Skeletal muscle satellite cell (primary cell): ENCODE measurements around the gene RABL3.
"Not testable (repeated sequence)": the region's sequence is repeated elsewhere in the genome, so short reads cannot be mapped to it uniquely, and the experiment has no call there.

Experiments
- H3K27me3 ChIP-seq: 2 replicates; pipeline ENCODE4 v1.7.0; 2013; ENCODE audit warnings: low read length; ENCODE audit not compliant: control insufficient read depth, insufficient read depth
- H3K36me3 ChIP-seq: 2 replicates; pipeline ENCODE4 v1.7.0; 2013; ENCODE audit warnings: mild to moderate bottlenecking, control low read depth, low read length; ENCODE audit not compliant: insufficient read depth
- H3K4me1 ChIP-seq: 2 replicates; pipeline ENCODE4 v1.7.0; 2013; ENCODE audit warnings: low read length; ENCODE audit not compliant: control insufficient read depth, insufficient read depth
- H3K4me2 ChIP-seq: 2 replicates; pipeline ENCODE4 v1.7.0; 2013; ENCODE audit warnings: mild to moderate bottlenecking, low read length
- H3K4me3 ChIP-seq: 2 replicates; pipeline ENCODE4 v1.7.0; 2013; ENCODE audit warnings: low read length
- H3K9ac ChIP-seq: 2 replicates; pipeline ENCODE4 v1.7.0; 2013; ENCODE audit warnings: mild to moderate bottlenecking, low read depth, low read length, moderate library complexity
- H3K9me3 ChIP-seq: replicated peaks from 2 replicates; pipeline ENCODE4 v1.7.0; 2013; ENCODE audit warnings: mild to moderate bottlenecking, control low read depth, low read length

RABL3 gene

DNA sequence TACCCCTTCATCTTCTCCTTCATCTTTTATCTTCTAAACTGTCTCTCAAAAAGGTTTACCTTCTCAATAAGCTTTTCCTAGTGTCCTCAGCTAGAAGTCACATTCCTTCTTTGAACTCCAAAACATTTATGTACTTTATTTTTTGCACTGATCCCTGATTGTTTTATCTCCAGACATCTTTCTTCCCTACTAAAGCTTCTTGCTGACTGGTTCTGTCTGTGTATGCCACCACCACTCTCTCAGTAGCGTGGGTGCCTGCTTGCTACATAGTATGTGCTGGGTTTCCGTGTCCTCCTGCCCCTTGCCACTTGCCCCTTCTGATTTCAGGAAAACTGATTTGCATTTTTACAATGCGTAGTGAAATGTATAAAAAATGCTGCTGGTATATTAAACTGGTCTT lies 24.3 kb upstream of the RABL3 start:
- no peaks in the 10 kb centered on the region for H3K9me3 ChIP-seq
- no peak overlapping the region for H3K4me3 ChIP-seq
- H3K27me3 ChIP-seq: no peaks in the 10 kb centered on the region
- no peak overlapping the region for H3K9ac ChIP-seq
- H3K4me2 ChIP-seq: no peak overlapping the region
- peaks cover 6% of the 10 kb centered on the region for H3K36me3 ChIP-seq
- H3K4me1 ChIP-seq: peaks cover 33% of the 10 kb centered on the region

GRCh38 chr3:120765830-120766493 lies 23.6 kb upstream of the RABL3 start:
- Histone ChIP-seq H3K27me3 (no peaks in the 10 kb centered on the region), H3K4me1 (peaks cover 33% of the 10 kb centered on the region), H3K4me3 (no peak overlapping the region), H3K4me2 (no peak overlapping the region), H3K36me3 (peaks cover 5% of the 10 kb centered on the region), H3K9me3 (no peaks in the 10 kb centered on the region), H3K9ac (no peak overlapping the region)

DNA sequence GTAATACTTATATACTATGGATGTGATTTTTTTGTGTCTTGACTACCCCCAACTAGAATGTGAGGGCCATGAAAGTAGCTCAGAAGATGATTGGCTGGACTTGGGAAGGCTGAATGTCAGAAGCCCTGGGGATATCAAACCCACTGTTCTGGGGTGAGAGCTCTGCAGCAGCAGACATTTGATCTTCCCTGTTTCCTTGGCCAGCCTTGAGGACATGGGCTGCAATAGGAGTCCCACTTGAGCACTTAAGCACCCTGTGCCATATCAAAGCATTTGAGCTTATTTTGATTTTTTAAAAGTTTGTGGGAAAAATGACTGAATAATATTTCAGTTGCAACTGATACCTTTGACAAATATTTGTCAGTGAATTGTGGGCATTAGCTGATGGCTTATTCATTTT lies 21.9 kb upstream of the RABL3 start:
- Histone ChIP-seq H3K9ac (no peak overlapping the region), H3K27me3 (no peaks in the 10 kb centered on the region), H3K4me2 (no peak overlapping the region), H3K4me1 (peaks cover 33% of the 10 kb centered on the region), H3K36me3 (no peaks in the 10 kb centered on the region), H3K9me3 (no peaks in the 10 kb centered on the region), H3K4me3 (no peak overlapping the region)

DNA sequence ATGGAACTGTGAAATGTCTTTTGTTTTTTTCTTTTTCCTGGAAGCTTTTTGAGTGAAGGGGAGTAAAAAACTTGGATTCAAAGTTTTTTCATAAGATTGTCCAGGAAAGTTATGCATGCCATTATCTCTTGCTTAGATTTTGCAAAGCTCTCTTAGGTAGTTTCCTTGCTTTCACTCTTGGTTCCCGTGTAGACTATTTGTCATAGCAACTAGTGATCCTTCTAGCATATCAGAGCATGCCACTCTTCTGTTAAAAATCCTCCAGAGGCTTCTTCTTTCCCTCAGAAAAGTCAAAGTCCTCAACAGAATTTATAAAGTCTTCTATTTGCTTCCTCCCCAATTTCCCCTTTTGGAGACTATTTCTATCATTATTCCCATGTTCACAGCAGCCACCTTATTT lies 21.3 kb upstream of the RABL3 start:
- H3K4me2 ChIP-seq: no peak overlapping the region
- no peaks in the 10 kb centered on the region for H3K9me3 ChIP-seq
- H3K4me1 ChIP-seq: peaks cover 33% of the 10 kb centered on the region
- H3K36me3 ChIP-seq: no peaks in the 10 kb centered on the region
- no peaks in the 10 kb centered on the region for H3K27me3 ChIP-seq
- no peak overlapping the region for H3K4me3 ChIP-seq
- no peak overlapping the region for H3K9ac ChIP-seq

GRCh38 chr3:120762615-120763014 lies 20.3 kb upstream of the RABL3 start:
- Histone ChIP-seq H3K36me3 (no peaks in the 10 kb centered on the region), H3K4me1 (peaks cover 23% of the 10 kb centered on the region), H3K9me3 (no peaks in the 10 kb centered on the region), H3K27me3 (no peaks in the 10 kb centered on the region), H3K4me3 (no peak overlapping the region), H3K4me2 (no peak overlapping the region), H3K9ac (no peak overlapping the region)

- H3K4me1 ChIP-seq: peaks cover 13% of the 10 kb centered on the region
- not testable (repeated sequence) for H3K9ac ChIP-seq, H3K4me3 ChIP-seq, H3K4me2 ChIP-seq, H3K27me3 ChIP-seq, H3K36me3 ChIP-seq, H3K9me3 ChIP-seq
Measured at GRCh38 chr3:120758551-120758950, 16.2 kb upstream of the RABL3 start.

DNA sequence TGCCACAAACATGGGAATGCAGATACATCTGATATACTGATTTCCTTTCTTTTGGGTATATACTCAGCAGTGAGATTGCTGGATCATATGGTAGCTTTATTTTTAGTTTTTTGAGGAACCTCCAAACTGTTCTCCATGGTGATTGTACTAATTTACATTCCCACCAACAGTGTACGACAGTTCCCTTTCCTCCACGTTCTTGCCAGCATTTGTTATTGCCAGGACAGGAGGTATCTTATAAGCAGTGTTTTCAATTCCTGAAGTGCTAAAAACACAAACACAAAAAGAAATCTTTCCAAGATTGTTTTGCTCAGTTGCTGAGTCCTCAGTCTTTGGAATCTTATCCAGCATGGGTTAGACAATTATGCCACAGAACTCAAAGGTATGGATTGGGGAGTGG lies 13.7 kb upstream of the RABL3 start:
- H3K4me1 ChIP-seq: peaks cover 6% of the 10 kb centered on the region
- no peak overlapping the region for H3K9ac ChIP-seq
- H3K36me3 ChIP-seq: peaks cover 5% of the 10 kb centered on the region
- H3K4me3 ChIP-seq: no peak overlapping the region
- no peaks in the 10 kb centered on the region for H3K9me3 ChIP-seq
- H3K4me2 ChIP-seq: no peak overlapping the region
- H3K27me3 ChIP-seq: no peaks in the 10 kb centered on the region

- H3K36me3 ChIP-seq: peaks cover 11% of the 10 kb centered on the region
- no peak overlapping the region for H3K9ac ChIP-seq
- no peak overlapping the region for H3K4me3 ChIP-seq
Measured at GRCh38 chr3:120753810-120754209, 11.5 kb upstream of the RABL3 start.

DNA sequence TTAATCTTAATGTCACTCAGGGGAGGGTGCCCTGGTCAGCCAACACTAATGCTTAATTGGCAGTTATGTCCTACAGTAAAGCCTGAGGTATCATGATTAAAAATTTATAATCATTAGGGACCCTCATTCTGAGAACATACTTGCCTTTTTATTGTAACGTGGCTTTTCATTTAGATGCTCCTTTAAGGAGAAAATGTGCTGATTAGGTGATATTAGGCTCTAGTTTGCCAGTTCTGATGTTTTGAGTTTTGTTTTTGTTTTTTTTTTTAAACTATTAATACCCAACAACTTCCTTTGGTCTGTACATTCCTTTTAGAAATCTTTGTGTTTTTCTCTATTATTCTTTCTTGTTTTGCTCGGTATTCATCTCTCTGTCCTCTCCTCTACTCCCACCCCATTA lies 10.5 kb upstream of the RABL3 start:
- Histone ChIP-seq H3K4me2 (no peak overlapping the region), H3K36me3 (peaks cover 11% of the 10 kb centered on the region)

More at GRCh38 chr3:120753810-120754209, 11.5 kb upstream of the RABL3 start:
- Histone ChIP-seq H3K4me1 (peaks cover 6% of the 10 kb centered on the region), H3K9me3 (no peaks in the 10 kb centered on the region), H3K27me3 (no peaks in the 10 kb centered on the region), H3K4me2 (peak overlapping the region; percentile 38)

DNA sequence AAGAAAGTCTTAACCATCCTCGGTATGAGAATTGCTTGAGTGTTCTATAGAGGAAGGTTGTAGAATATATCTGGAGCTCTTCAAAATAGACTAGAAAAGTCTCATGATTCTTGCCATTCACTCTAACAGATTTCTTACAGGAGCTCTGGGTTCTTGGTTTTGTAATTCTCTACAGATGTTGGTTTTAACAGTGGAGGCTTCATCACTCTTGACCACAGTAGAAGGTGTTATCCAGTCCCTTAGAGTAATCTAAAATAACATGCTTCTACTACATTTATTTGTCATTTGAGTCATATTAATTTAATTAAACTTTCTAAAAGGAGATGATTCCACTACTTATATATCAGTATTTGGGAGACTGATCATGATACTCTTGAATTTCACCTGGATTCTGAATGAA lies 9.9 kb upstream of the RABL3 start:
- peaks cover 11% of the 10 kb centered on the region for H3K36me3 ChIP-seq

More for the DNA sequence above, 10.5 kb upstream of the RABL3 start:
- Histone ChIP-seq H3K27me3 (no peaks in the 10 kb centered on the region), H3K4me1 (peaks cover 6% of the 10 kb centered on the region), H3K9ac (no peak overlapping the region), H3K4me3 (no peak overlapping the region), H3K9me3 (no peaks in the 10 kb centered on the region)

GRCh38 chr3:120749843-120750242 lies 7.5 kb upstream of the RABL3 start:
- Histone ChIP-seq H3K9me3 (no peaks in the 10 kb centered on the region), H3K9ac (no peak overlapping the region), H3K27me3 (no peaks in the 10 kb centered on the region), H3K4me1 (peaks cover 6% of the 10 kb centered on the region), H3K36me3 (peaks cover 11% of the 10 kb centered on the region), H3K4me2 (no peak overlapping the region), H3K4me3 (no peak overlapping the region)

More for the DNA sequence above, 9.9 kb upstream of the RABL3 start:
- H3K4me2 ChIP-seq: no peak overlapping the region
- no peak overlapping the region for H3K4me3 ChIP-seq
- no peak overlapping the region for H3K9ac ChIP-seq
- H3K9me3 ChIP-seq: no peaks in the 10 kb centered on the region
- no peaks in the 10 kb centered on the region for H3K27me3 ChIP-seq
- peaks cover 6% of the 10 kb centered on the region for H3K4me1 ChIP-seq

DNA sequence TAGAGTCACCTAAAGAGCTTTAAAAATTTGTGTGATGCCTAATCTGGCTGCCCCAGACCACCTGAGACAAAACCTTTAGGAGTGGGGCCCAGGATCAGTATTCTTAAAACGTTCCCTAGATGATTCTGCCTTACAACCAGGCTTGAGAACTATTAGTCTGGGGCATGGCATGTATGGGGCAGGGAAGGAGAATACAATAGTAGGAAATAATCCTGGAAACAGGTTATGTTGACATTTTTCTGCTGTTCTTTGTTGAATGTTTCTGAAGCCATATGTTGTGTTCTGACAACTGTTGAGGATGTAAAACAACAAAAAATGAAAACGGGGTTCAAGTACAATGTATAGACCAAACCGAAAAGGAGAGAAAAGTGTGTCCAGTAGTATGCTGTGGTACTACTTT lies 3.1 kb upstream of the RABL3 start:
- no peaks in the 10 kb centered on the region for H3K27me3 ChIP-seq
- no peaks in the 10 kb centered on the region for H3K9me3 ChIP-seq
- H3K4me2 ChIP-seq: no peak overlapping the region
- H3K9ac ChIP-seq: no peak overlapping the region
- H3K4me3 ChIP-seq: no peak overlapping the region
- H3K36me3 ChIP-seq: peaks cover 3% of the 10 kb centered on the region
- H3K4me1 ChIP-seq: peaks cover 7% of the 10 kb centered on the region
